ENCODE measurements around the gene PHC2.

Gene PHC2

GRCh38 chr1:33332881-33333280 is 98.0 kb downstream of the PHC2 start:
- TF ChIP-seq CTCF (conservative IDR thresholded peaks at IDR 0.05) = no peak
- H3K27ac ChIP-seq = peak overlapping the region; percentile 79; the same call in 1 of the 2 replicates

GRCh38 chr1:33332357-33332789 is 98.5 kb downstream of the PHC2 start:
- peak overlapping the region; percentile 79; the same call in 1 of the 2 replicates for H3K27ac ChIP-seq

GRCh38 chr1:33331444-33332356 is 99.2 kb downstream of the PHC2 start:
- peak overlapping the region; percentile 79 for H3K27ac ChIP-seq
- no peak for TF ChIP-seq CTCF (conservative IDR thresholded peaks at IDR 0.05)

More at GRCh38 chr1:33332357-33332789, 98.5 kb downstream of the PHC2 start:
- TF ChIP-seq CTCF (conservative IDR thresholded peaks at IDR 0.05) = no peak

- H3K27ac ChIP-seq = peak overlapping the region; percentile 79
- no peak for TF ChIP-seq CTCF (conservative IDR thresholded peaks at IDR 0.05)
Measured at GRCh38 chr1:33330906-33331305, 100.0 kb downstream of the PHC2 start.

- TF ChIP-seq CTCF (conservative IDR thresholded peaks at IDR 0.05) = no peak
- peak overlapping the region; percentile 79 for H3K27ac ChIP-seq
Measured at GRCh38 chr1:33330361-33330890, 100.5 kb downstream of the PHC2 start.

GRCh38 chr1:33329600-33330305 is 101.1 kb downstream of the PHC2 start:
- peak overlapping the region; percentile 79 for H3K27ac ChIP-seq
- TF ChIP-seq CTCF (conservative IDR thresholded peaks at IDR 0.05) = no peak

- peak overlapping the region; percentile 79 for H3K27ac ChIP-seq
- TF ChIP-seq CTCF (conservative IDR thresholded peaks at IDR 0.05) = no peak
Measured at GRCh38 chr1:33328817-33329216, 102.1 kb downstream of the PHC2 start.
